AG20443 (cell line): ENCODE data around the gene TEX101.

ENCODE experiments used
- DNase-seq: peaks from one replicate; pipeline ENCODE4 v3.0.0; 2012; ENCODE audit warnings: low spot score, mixed read lengths

TEX101 gene

GRCh38 chr19:43447655-43448054, 33.0 kb downstream of the TEX101 start:
- no peak for DNase-seq

GRCh38 chr19:43450545-43450997, 35.9 kb downstream of the TEX101 start:
- peak; percentile 61 for DNase-seq

GRCh38 chr19:43452582-43452981, 37.9 kb downstream of the TEX101 start:
- DNase-seq = no peak

GRCh38 chr19:43454031-43454430, 39.3 kb downstream of the TEX101 start:
- no peak for DNase-seq

- no peak for DNase-seq
These were observed 40.8 kb downstream of the TEX101 start for GRCh38 chr19:43455321-43456113.

- DNase-seq = no peak
These were observed 43.1 kb downstream of the TEX101 start for GRCh38 chr19:43457809-43458208.

- no peak for DNase-seq
These were observed 45.8 kb downstream of the TEX101 start for GRCh38 chr19:43460362-43461016.

GRCh38 chr19:43461303-43461702, 46.6 kb downstream of the TEX101 start:
- no peak for DNase-seq

- no peak for DNase-seq
These were observed 47.7 kb downstream of the TEX101 start for GRCh38 chr19:43462383-43462782.

- no peak for DNase-seq
These were observed 48.2 kb downstream of the TEX101 start for GRCh38 chr19:43462785-43463380.

GRCh38 chr19:43463381-43464133, 48.9 kb downstream of the TEX101 start:
- peak; percentile 98 for DNase-seq

- no peak for DNase-seq
These were observed 49.6 kb downstream of the TEX101 start for GRCh38 chr19:43464134-43464775.

- peak; percentile 72 for DNase-seq
These were observed 50.9 kb downstream of the TEX101 start, which contains the start of gene LYPD3 for GRCh38 chr19:43465468-43466120. Gene LYPD3 (minus strand): TSS chr19:43465608. CDS start chr19:43465571, 37 bp downstream.

GRCh38 chr19:43466793-43467192, 52.1 kb downstream of the TEX101 start:
- DNase-seq = no peak

- no peak for DNase-seq
These were observed 52.6 kb downstream of the TEX101 start for GRCh38 chr19:43467276-43467675.

GRCh38 chr19:43467730-43468129, 53.0 kb downstream of the TEX101 start:
- DNase-seq = no peak
